ENCODE data around the gene CD83. TPM values are rescaled to one million over a fixed set of nuclear protein-coding genes. Genes with fewer than 3 reads are reported as not detected.
"Not testable (repeated sequence)": the region's sequence is repeated elsewhere in the genome, so short reads cannot be mapped to it uniquely, and the experiment has no call there.

The CD83 gene
- total and polyA plus RNA-seq, 4 donors = 0.35 to 4.2 (median 0.60) TPM

GRCh38 chr6:14072084-14072483, 45.5 kb upstream of the CD83 start:
- peaks cover 2 to 11% (median 4%) of the 10 kb centered on the region in 4 donors for H3K4me1 ChIP-seq (ENCODE audit: control insufficient read depth in 4 of 4, insufficient read depth in 4 of 4, low read length in 3 of 4)
- no peak for TF ChIP-seq HNF4G (IDR thresholded peaks at IDR 0.05)
- TF ChIP-seq ZBTB33 (IDR thresholded peaks at IDR 0.05) = no peak
- no peak for TF ChIP-seq MAX (IDR thresholded peaks at IDR 0.05)
- no peak for TF ChIP-seq GABPA (IDR thresholded peaks at IDR 0.05 in 1 of 2, conservative IDR thresholded peaks at IDR 0.05 in 1 of 2)
- no peak for TF ChIP-seq EGR1 (IDR thresholded peaks at IDR 0.05; ENCODE audit: low read depth in 2 of 2)
- TF ChIP-seq REST (IDR thresholded peaks at IDR 0.05) = no peak
- no peak for TF ChIP-seq FOXA2 (IDR thresholded peaks at IDR 0.05)
- TF ChIP-seq SP1 (IDR thresholded peaks at IDR 0.05) = no peak
- TF ChIP-seq HNF4A (conservative IDR thresholded peaks at IDR 0.05) = no peak
- TF ChIP-seq YY1 (IDR thresholded peaks at IDR 0.05) = no peak
- no peak for TF ChIP-seq NR2F2 (IDR thresholded peaks at IDR 0.05)
- TF ChIP-seq ATF3 (IDR thresholded peaks at IDR 0.05) = no peak
- no peak for TF ChIP-seq RAD21 (IDR thresholded peaks at IDR 0.05)
- no peak for TF ChIP-seq CTCF (IDR thresholded peaks at IDR 0.05; ENCODE audit: low read depth, low read length, missing input control)
- TF ChIP-seq RXRA (IDR thresholded peaks at IDR 0.05) = no peak
- TF ChIP-seq TAF1 (conservative IDR thresholded peaks at IDR 0.05) = no peak
- no peak for TF ChIP-seq FOXA1 (IDR thresholded peaks at IDR 0.05)
- 83% methylated on average over 5 of the region's 5 CpGs for WGBS

GRCh38 chr6:14073561-14074354, 43.8 kb upstream of the CD83 start:
- H3K9me3 ChIP-seq (ENCODE audit: control insufficient read depth in 4 of 4, low read length in 3 of 4); H3K9ac ChIP-seq (ENCODE audit: low read depth in 1 of 2, low read length in 2 of 2); H3K36me3 ChIP-seq (ENCODE audit: control insufficient read depth in 4 of 4, insufficient read depth in 3 of 4, low read depth in 1 of 4, low read length in 3 of 4); H3K27ac ChIP-seq (ENCODE audit: low read depth in 1 of 2, low read length in 2 of 2); H3K4me3 ChIP-seq (ENCODE audit: low read depth in 1 of 3, low read length in 3 of 3); DNase-seq (ENCODE audit: low spot score); H3K27me3 ChIP-seq (ENCODE audit: control insufficient read depth in 4 of 4, insufficient read depth in 4 of 4, low read length in 3 of 4): not testable (repeated sequence)
- peaks cover 2 to 11% (median 4%) of the 10 kb centered on the region in 4 donors for H3K4me1 ChIP-seq (ENCODE audit: control insufficient read depth in 4 of 4, insufficient read depth in 4 of 4, low read length in 3 of 4)
- WGBS = 96% methylated on average over 7 of the region's 7 CpGs

More at GRCh38 chr6:14072084-14072483, 45.5 kb upstream of the CD83 start:
- H3K9me3 ChIP-seq (ENCODE audit: control insufficient read depth in 4 of 4, low read length in 3 of 4) = no peaks in the 10 kb centered on the region
- DNase-seq (ENCODE audit: low spot score) = no peak
- no peak overlapping the region for H3K4me3 ChIP-seq (ENCODE audit: low read depth in 1 of 3, low read length in 3 of 3)
- H3K9ac ChIP-seq (ENCODE audit: low read depth in 1 of 2, low read length in 2 of 2) = no peak overlapping the region
- H3K27ac ChIP-seq (ENCODE audit: low read depth in 1 of 2, low read length in 2 of 2) = no peak overlapping the region
- no peaks in the 10 kb centered on the region for H3K27me3 ChIP-seq (ENCODE audit: control insufficient read depth in 4 of 4, insufficient read depth in 4 of 4, low read length in 3 of 4)
- H3K36me3 ChIP-seq (ENCODE audit: control insufficient read depth in 4 of 4, insufficient read depth in 3 of 4, low read depth in 1 of 4, low read length in 3 of 4) = no peaks in the 10 kb centered on the region

Data from liver (tissue), 9 donors.